T-cell (primary cell): ENCODE results near the gene IPO13. TPM values are rescaled to one million over a fixed set of nuclear protein-coding genes. Genes with fewer than 3 reads are reported as not detected.

Experiments used
- ATAC-seq, 4 experiments: fragments of 200-7000 bp in 3 of 4; fragments of 150-1000 bp in 1 of 4; cut with Tn5 transposase; replicated peaks in 1 of 4; 1 replicate in 3 of 4; 2 replicates in 1 of 4; pipeline ENCODE4 v1.10.0; 2021; ENCODE audit warnings: moderate library complexity in 3 of 4, mild to moderate bottlenecking in 2 of 4, moderate number of reproducible peaks in 1 of 4
- CTCF ChIA-PET, 2 donors: fragments of 300-600 bp; sonication (Branson Sonifier 250); formaldehyde crosslinking; loops; one replicate each; lab custom pipeline; 2022; ENCODE audit warnings: antibody characterized with exemption in 2 of 2; lab: Charles Lee
- POLR2A ChIA-PET, 2 donors: fragments of 300-600 bp; sonication (Branson Sonifier 250); formaldehyde crosslinking; loops; one replicate each; lab custom pipeline; 2022; ENCODE audit warnings: antibody characterized with exemption in 2 of 2; lab: Charles Lee
- DNase-seq, 35 experiments: peaks; one replicate each; pipeline versions ENCODE4 v3.0.0 to v3.0.0-alpha.2; 2013 to 2023
- H3K27ac ChIP-seq: one replicate; pipeline ENCODE4 v1.5.1; 2013; ENCODE audit warnings: low read length
- H3K27me3 ChIP-seq, 2 experiments: replicated peaks in 1 of 2; 1 replicate in 1 of 2; 2 replicates in 1 of 2; pipeline versions ENCODE4 v1.6.1 to v1.7.0; 2013; ENCODE audit warnings: low read length in 1 of 2, mixed read lengths in 1 of 2; ENCODE audit not compliant: control insufficient read depth in 2 of 2, insufficient read depth in 2 of 2; ENCODE audit errors: extremely low read depth in 1 of 2
- H3K36me3 ChIP-seq, 2 donors: 1 replicate in 1 of 2; 2 replicates in 1 of 2; pipeline versions ENCODE4 v1.6.1 to v1.7.0; 2013; ENCODE audit warnings: low read length in 1 of 2; ENCODE audit not compliant: control insufficient read depth in 2 of 2, insufficient read depth in 1 of 2; ENCODE audit errors: extremely low read depth in 1 of 2
- H3K4me1 ChIP-seq, 2 experiments: 1 replicate in 1 of 2; 2 replicates in 1 of 2; pipeline versions ENCODE4 v1.6.1 to v1.7.0; 2013; ENCODE audit warnings: low read length in 2 of 2, mixed read lengths in 1 of 2; ENCODE audit not compliant: insufficient read depth in 2 of 2, control insufficient read depth in 1 of 2; ENCODE audit errors: extremely low read depth in 1 of 2
- H3K4me3 ChIP-seq, 2 donors: 1 replicate in 1 of 2; 2 replicates in 1 of 2; pipeline versions ENCODE4 v1.5.1 to v1.7.0; 2013; ENCODE audit warnings: mild to moderate bottlenecking in 2 of 2, low read length in 1 of 2, moderate library complexity in 1 of 2; ENCODE audit not compliant: control insufficient read depth in 1 of 2; ENCODE audit errors: extremely low read depth in 1 of 2
- H3K9me3 ChIP-seq: 2 replicates; pipeline ENCODE4 v1.7.0; 2013
- H3K27ac Mint-ChIP-seq, 2 donors: one replicate each; pipeline ENCODE4 v1.8.0; 2020 to 2021; ENCODE audit warnings: mild to moderate bottlenecking in 2 of 2, mixed read lengths in 2 of 2
- H3K27me3 Mint-ChIP-seq, 2 donors: one replicate each; pipeline ENCODE4 v1.8.0; 2021 to 2022; ENCODE audit warnings: mixed read lengths in 2 of 2
- H3K36me3 Mint-ChIP-seq: one replicate; pipeline ENCODE4 v1.8.0; 2021; ENCODE audit warnings: mixed read lengths
- H3K4me1 Mint-ChIP-seq, 3 donors: one replicate each; pipeline ENCODE4 v1.8.0; 2020 to 2022; ENCODE audit warnings: mixed read lengths in 3 of 3, mild to moderate bottlenecking in 1 of 3
- H3K4me3 Mint-ChIP-seq, 3 donors: one replicate each; pipeline ENCODE4 v1.8.0; 2020 to 2022; ENCODE audit warnings: mild to moderate bottlenecking in 3 of 3, mixed read lengths in 3 of 3, moderate library complexity in 3 of 3
- H3K9me3 Mint-ChIP-seq, 3 donors: one replicate each; pipeline ENCODE4 v1.8.0; 2020 to 2022; ENCODE audit warnings: mixed read lengths in 3 of 3
- WGBS: methylation state at CpG from one replicate; pipeline ENCODE4 v1.1.5; 2013; ENCODE audit warnings: missing lambda C conversion rate; ENCODE audit not compliant: insufficient coverage; 5-methylcytosine and 5-hydroxymethylcytosine counted together
- total RNA-seq, 35 experiments: library from RNA in 6 of 35; stranded (reverse) in 6 of 35; fragments of 120-200 nt in 1 of 35; gene quantifications; one replicate each; pipeline versions ENCODE4 v1.2.1 to v1.2.4 and lab custom pipeline; 2013 to 2026

The IPO13 gene
- total RNA-seq, 5 donors from 2014 or later (not counting 1 experiment from before 2014, with no cell fraction given) = 15.3 to 24.3 (median 22.1) TPM

GRCh38 chr1:44014365-44015104 lies 67.8 kb downstream of the IPO13 start:
- ATAC-seq = no peak
- H3K4me1 Mint-ChIP-seq = peaks cover 7 to 22% (median 12%) of the 10 kb centered on the region in 3 donors

GRCh38 chr1:44015206-44015605 lies 68.5 kb downstream of the IPO13 start:
- H3K36me3 ChIP-seq = no peaks in the 10 kb centered on the region
- DNase-seq = no peak
- peaks cover 7 to 22% (median 12%) of the 10 kb centered on the region in 3 donors for H3K4me1 Mint-ChIP-seq
- no peaks in the 10 kb centered on the region for H3K9me3 Mint-ChIP-seq
- no peak overlapping the region for H3K4me3 ChIP-seq
- ATAC-seq = no peak
- no peaks in the 10 kb centered on the region for H3K27me3 Mint-ChIP-seq
- H3K4me3 Mint-ChIP-seq = no peak overlapping the region
- no peaks in the 10 kb centered on the region for H3K36me3 Mint-ChIP-seq
- H3K4me1 ChIP-seq = peaks cover 5 to 14% of the 10 kb centered on the region in 2 experiments
- no peaks in the 10 kb centered on the region for H3K9me3 ChIP-seq
- no peak overlapping the region for H3K27ac Mint-ChIP-seq
- WGBS = 75% methylated on average over 1 of the region's 3 CpGs
- peaks cover 0 to 24% of the 10 kb centered on the region in 2 experiments for H3K27me3 ChIP-seq
- no peak overlapping the region for H3K27ac ChIP-seq
- CTCF ChIA-PET = interaction anchor here in 1 of 2 donors (0.6 kb wide), 1 partner anchor 31 kb away, joined by 4 read pairs; no protein-coding TSS in a partner anchor
- POLR2A ChIA-PET = no interaction called here

More at GRCh38 chr1:44014365-44015104, 67.8 kb downstream of the IPO13 start:
- Histone ChIP-seq H3K4me1 (peaks cover 5 to 14% of the 10 kb centered on the region in 2 experiments), H3K4me3 (no peak overlapping the region), H3K36me3 (no peaks in the 10 kb centered on the region), H3K27ac (no peak overlapping the region), H3K27me3 (peaks cover 0 to 24% of the 10 kb centered on the region in 2 experiments), H3K9me3 (no peaks in the 10 kb centered on the region)
- no peaks in the 10 kb centered on the region for H3K9me3 Mint-ChIP-seq
- POLR2A ChIA-PET = no interaction called here
- CTCF ChIA-PET = interaction anchor here in 1 of 2 donors (0.6 kb wide), 1 partner anchor 32 kb away, joined by 4 read pairs; no protein-coding TSS in a partner anchor
- no peak overlapping the region for H3K4me3 Mint-ChIP-seq
- no peak for DNase-seq
- WGBS = 80% methylated on average over 8 of the region's 8 CpGs
- no peaks in the 10 kb centered on the region for H3K27me3 Mint-ChIP-seq
- no peak overlapping the region for H3K27ac Mint-ChIP-seq
- no peaks in the 10 kb centered on the region for H3K36me3 Mint-ChIP-seq

DNA sequence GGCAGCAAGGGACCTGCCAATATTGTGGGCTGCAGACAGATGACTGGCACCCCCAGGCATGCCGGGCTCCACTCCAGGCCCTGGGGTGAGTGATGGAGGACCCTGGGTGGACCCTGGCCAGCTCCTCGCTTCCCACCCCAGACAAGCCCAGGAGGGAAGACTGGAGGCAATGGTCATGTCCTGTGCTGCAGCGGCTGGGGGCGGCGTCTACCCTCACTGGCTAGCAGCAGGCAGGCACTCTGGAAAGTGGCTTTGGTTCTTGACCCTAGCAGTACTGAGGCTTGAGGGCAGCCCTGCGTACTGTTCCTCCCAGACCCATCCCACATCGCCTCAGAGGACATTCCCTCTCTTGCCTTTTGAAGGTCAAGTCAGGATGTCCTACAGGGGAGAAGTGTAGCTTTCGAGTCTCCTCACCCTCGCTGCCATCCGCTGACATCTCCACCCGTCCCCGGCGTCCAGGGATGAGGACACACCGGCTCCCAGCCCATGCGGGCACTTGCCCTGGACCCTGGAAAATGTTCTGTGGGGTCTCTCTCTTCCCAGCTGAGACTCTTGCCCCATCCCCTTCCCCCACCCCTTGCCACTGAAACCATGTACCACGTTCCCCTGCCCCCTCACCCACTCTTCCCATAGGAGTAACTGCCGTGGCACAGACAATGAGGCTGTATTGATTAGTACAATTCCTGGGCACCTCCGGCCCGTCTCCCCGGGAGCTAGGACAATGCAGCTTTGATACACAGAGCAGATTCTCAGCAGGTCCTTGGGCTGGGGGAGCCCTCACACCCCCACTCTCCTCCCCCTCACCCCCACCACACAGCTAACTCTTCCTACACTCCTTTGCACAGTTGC lies 69.5 kb downstream of the IPO13 start:
- Mint-ChIP-seq H3K27ac (no peak overlapping the region), H3K4me3 (no peak overlapping the region), H3K27me3 (no peaks in the 10 kb centered on the region), H3K4me1 (peaks cover 7 to 22% (median 12%) of the 10 kb centered on the region in 3 donors), H3K9me3 (no peaks in the 10 kb centered on the region), H3K36me3 (no peaks in the 10 kb centered on the region)
- ChIA-PET CTCF (no interaction called here), POLR2A (interaction anchor here in 1 of 2 donors (0.5 kb wide), 1 partner anchor 1733 kb away, joined by 6 read pairs; no protein-coding TSS in a partner anchor)
- DNase-seq (no peak), ATAC-seq (no peak)
- Histone ChIP-seq H3K4me1 (peaks cover 5 to 14% of the 10 kb centered on the region in 2 experiments), H3K4me3 (no peak overlapping the region), H3K27ac (no peak overlapping the region), H3K36me3 (no peaks in the 10 kb centered on the region), H3K27me3 (peaks cover 0 to 24% of the 10 kb centered on the region in 2 experiments), H3K9me3 (no peaks in the 10 kb centered on the region)
- 87% methylated on average over 11 of the region's 20 CpGs for WGBS

DNA sequence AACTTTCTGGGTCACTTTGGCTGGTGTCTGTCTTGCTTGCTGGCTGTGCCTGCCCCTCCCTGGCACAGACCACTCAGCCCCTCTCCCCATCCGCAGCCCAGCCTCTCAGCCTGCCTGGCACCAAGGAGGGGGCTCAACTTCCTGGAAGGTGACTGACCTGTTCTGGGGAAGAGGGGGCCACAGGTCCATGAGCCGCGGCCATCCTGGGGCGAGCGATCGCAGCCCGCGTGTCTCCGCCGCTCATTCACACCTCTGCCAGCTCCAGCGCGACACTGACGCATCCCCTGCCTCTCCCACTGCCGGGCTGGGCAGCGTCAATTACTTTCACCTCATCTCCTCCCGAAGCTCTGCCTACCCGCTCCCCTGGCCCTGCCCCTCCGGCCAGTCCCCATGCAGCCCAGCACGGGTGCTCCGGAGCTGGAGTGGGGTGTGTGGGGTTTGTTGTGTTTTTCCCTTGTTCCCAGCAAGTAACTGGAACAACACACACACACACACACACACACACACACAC lies 70.2 kb downstream of the IPO13 start:
- Histone ChIP-seq H3K4me1 (peaks cover 5 to 14% of the 10 kb centered on the region in 2 experiments), H3K36me3 (no peaks in the 10 kb centered on the region), H3K27ac (no peak overlapping the region), H3K9me3 (no peaks in the 10 kb centered on the region), H3K4me3 (no peak overlapping the region), H3K27me3 (peaks cover 0 to 24% of the 10 kb centered on the region in 2 experiments)
- Mint-ChIP-seq H3K27ac (no peak overlapping the region), H3K4me1 (peaks cover 7 to 22% (median 12%) of the 10 kb centered on the region in 3 donors), H3K27me3 (no peaks in the 10 kb centered on the region), H3K36me3 (no peaks in the 10 kb centered on the region), H3K9me3 (no peaks in the 10 kb centered on the region), H3K4me3 (no peak overlapping the region)
- CTCF ChIA-PET = no interaction called here
- DNase-seq (no peak), ATAC-seq (no peak)
- POLR2A ChIA-PET = no interaction called here
- WGBS = 94% methylated on average over 14 of the region's 20 CpGs

Other genes with a start within 250 kb of the IPO13 start
- gene ST3GAL3, start 239.4 kb upstream of the IPO13 start, total RNA-seq = 10 to 100 TPM; 21.9 to 29.8 (median 24.4) TPM
- 1 to 10 TPM in 1 of 5 donors, under 1 TPM in 3, not detected in 1; 0.35 to 1.5 (median 0.51) TPM for gene ARTN, start 13.1 kb upstream of the IPO13 start, total RNA-seq
- 10 to 100 TPM; 22.1 to 46.6 (median 41.8) TPM for gene DPH2, start 23.1 kb downstream of the IPO13 start, total RNA-seq
- 10 to 100 TPM; 57.5 to 88.6 (median 69.5) TPM for gene ATP6V0B, start 28.0 kb downstream of the IPO13 start, total RNA-seq
- gene B4GALT2, start 32.3 kb downstream of the IPO13 start, total RNA-seq = 1 to 10 TPM; 1.2 to 5.3 (median 3.1) TPM
- 1 to 10 TPM in 3 of 5 donors, under 1 TPM in 2; 0.50 to 4.3 (median 1.7) TPM for gene CCDC24, start 44.6 kb downstream of the IPO13 start, total RNA-seq
- 1 to 10 TPM in 4 of 5 donors, not detected in 1; 1.4 to 8.2 (median 6.3) TPM for gene SLC6A9, start 84.5 kb downstream of the IPO13 start, total RNA-seq
- not detected for gene KLF17, start 171.9 kb downstream of the IPO13 start, total RNA-seq
- not detected for gene KLF18, start 194.7 kb downstream of the IPO13 start, total RNA-seq